ENCODE measurements around the gene ZNF524.
A peak's percentile ranks its signal among the peaks of the same experiment; 100 is the strongest.

The ZNF524 gene

GRCh38 chr19:55623561-55623960 lies 23.5 kb downstream of the ZNF524 start:
- DNase-seq (ENCODE audit: low read depth) = no peak
- no peak for TF ChIP-seq CTCF (IDR thresholded peaks at IDR 0.05; ENCODE audit: control insufficient read depth, insufficient read depth, low read depth, low read length, missing control alignments)
- no peak overlapping the region for H3K4me3 ChIP-seq (ENCODE audit: control insufficient read depth, low read depth, low read length)

- no peak for TF ChIP-seq CTCF (IDR thresholded peaks at IDR 0.05; ENCODE audit: control insufficient read depth, insufficient read depth, low read depth, low read length, missing control alignments)
- peak within 1 kb of the TSS; percentile 59 for H3K4me3 ChIP-seq (ENCODE audit: control insufficient read depth, low read depth, low read length)
- DNase-seq (ENCODE audit: low read depth) = no peak
Measured at GRCh38 chr19:55624109-55625003, 24.3 kb downstream of the ZNF524 start, which contains the start of gene ZNF784. Gene ZNF784, minus strand, starts transcription at chr19:55624566. Its CDS starts 5 bp downstream, at chr19:55624561.

- no peak for TF ChIP-seq CTCF (IDR thresholded peaks at IDR 0.05; ENCODE audit: control insufficient read depth, insufficient read depth, low read depth, low read length, missing control alignments)
- no peak for DNase-seq (ENCODE audit: low read depth)
- H3K4me3 ChIP-seq (ENCODE audit: control insufficient read depth, low read depth, low read length) = peak overlapping the region; percentile 59
Measured at GRCh38 chr19:55625004-55625326, 24.9 kb downstream of the ZNF524 start.

GRCh38 chr19:55626350-55626749 lies 26.3 kb downstream of the ZNF524 start:
- no peak for DNase-seq (ENCODE audit: low read depth)
- H3K4me3 ChIP-seq (ENCODE audit: control insufficient read depth, low read depth, low read length) = no peak overlapping the region
- TF ChIP-seq CTCF (IDR thresholded peaks at IDR 0.05; ENCODE audit: control insufficient read depth, insufficient read depth, low read depth, low read length, missing control alignments) = no peak

- no peak overlapping the region for H3K4me3 ChIP-seq (ENCODE audit: control insufficient read depth, low read depth, low read length)
- peak; percentile 89 for DNase-seq (ENCODE audit: low read depth)
- TF ChIP-seq CTCF (IDR thresholded peaks at IDR 0.05; ENCODE audit: control insufficient read depth, insufficient read depth, low read depth, low read length, missing control alignments) = peak; percentile 77
Measured at GRCh38 chr19:55632463-55632834, 32.4 kb downstream of the ZNF524 start.

GRCh38 chr19:55633861-55634260 lies 33.8 kb downstream of the ZNF524 start:
- no peak overlapping the region for H3K4me3 ChIP-seq (ENCODE audit: control insufficient read depth, low read depth, low read length)
- no peak for TF ChIP-seq CTCF (IDR thresholded peaks at IDR 0.05; ENCODE audit: control insufficient read depth, insufficient read depth, low read depth, low read length, missing control alignments)
- DNase-seq (ENCODE audit: low read depth) = no peak

Data from AG09309 (cell line).